Lower leg skin (tissue), 3 donors: ENCODE data around the gene PAPPA.

Source experiments
- CTCF ChIP-seq, 3 donors: fragments of 450-650 bp; IDR thresholded peaks; one replicate each; pipeline ENCODE4 v1.5.1; 2016; ENCODE audit warnings: antibody characterized with exemption in 3 of 3, mild to moderate bottlenecking in 3 of 3, moderate library complexity in 2 of 3
- POLR2A ChIP-seq, 2 donors: fragments of 450-650 bp; IDR thresholded peaks; one replicate each; pipeline ENCODE4 v1.6.1; 2016 to 2017; ENCODE audit warnings: antibody characterized with exemption in 2 of 2, mild to moderate bottlenecking in 1 of 2, moderate library complexity in 1 of 2

- TF ChIP-seq POLR2A (IDR thresholded peaks at IDR 0.05) (no peak), CTCF (IDR thresholded peaks at IDR 0.05) (no peak)
These were observed 234.5 kb downstream of the PAPPA start for GRCh38 chr9:116387934-116388698.
